ENCODE measurements around the gene KAT7.

The KAT7 gene

DNA sequence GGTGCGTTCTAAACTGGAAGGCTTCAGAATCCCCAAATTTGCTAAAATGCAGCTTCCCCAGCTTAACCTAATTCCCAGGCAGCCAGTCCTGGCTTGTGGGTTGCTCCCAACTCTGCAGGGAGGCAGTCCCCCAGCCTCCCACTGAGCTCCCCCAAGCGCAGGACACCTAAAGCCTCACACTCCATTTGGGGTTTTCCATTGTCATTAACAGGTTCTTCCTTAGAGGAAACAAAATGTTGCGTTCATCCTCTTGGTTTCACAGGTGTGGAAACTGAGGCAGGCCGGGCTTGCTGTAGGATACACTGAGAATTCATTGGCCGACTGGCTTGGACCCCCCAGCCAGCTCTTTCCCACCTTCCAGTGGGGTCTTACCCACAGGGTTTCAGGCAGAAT, 61.7 kb downstream of the KAT7 start:
- Histone ChIP-seq H3K9me3 (ENCODE audit: control insufficient read depth, insufficient read depth, low read length) (no peaks in the 10 kb centered on the region), H3K4me1 (ENCODE audit: insufficient read depth, low read length) (peaks cover 11% of the 10 kb centered on the region), H3K9ac (ENCODE audit: low read depth, low read length) (peak overlapping the region; percentile 61; the same call in 1 of the 2 replicates), H3K36me3 (ENCODE audit: insufficient read depth, low read length) (0 out of 2 replicates have a peak, but pooled peaks cover 3% of the 10 kb centered on the region)

DNA sequence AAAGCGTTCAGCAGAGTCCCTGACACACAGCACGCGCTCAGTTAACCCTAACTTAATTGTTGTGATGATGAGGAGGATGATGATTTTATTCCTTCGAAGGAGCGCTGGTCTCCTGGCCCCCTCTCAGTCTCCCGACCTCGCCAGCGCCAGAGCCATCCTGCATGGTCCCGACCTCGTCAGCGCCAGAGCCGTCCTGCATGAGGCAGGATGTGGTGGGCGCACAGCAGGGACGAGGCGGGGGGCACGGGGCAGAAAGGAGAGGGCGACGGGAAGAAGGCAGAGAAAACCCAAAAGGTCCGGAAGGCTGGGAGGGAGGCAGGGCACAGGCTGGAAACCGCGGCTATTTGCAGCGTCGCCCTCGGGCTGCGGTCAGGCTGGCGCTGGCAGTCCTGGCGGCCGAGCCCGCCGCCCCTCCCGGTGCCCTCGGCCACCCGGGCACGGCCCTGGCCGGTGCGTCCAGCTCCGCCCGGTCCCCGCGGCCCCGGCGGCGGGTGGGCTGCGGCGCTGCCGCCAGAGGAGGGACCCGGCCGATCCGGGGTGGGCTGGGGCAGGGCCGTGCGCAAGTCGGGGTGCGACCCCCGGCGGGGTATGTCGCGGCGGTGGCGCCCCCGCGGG, 62.4 kb downstream of the KAT7 start:
- 0 out of 2 replicates have a peak, but pooled peaks cover 3% of the 10 kb centered on the region for H3K36me3 ChIP-seq (ENCODE audit: insufficient read depth, low read length)
- peak overlapping the region; percentile 61 for H3K9ac ChIP-seq (ENCODE audit: low read depth, low read length)
- H3K4me1 ChIP-seq (ENCODE audit: insufficient read depth, low read length): peaks cover 11% of the 10 kb centered on the region

DNA sequence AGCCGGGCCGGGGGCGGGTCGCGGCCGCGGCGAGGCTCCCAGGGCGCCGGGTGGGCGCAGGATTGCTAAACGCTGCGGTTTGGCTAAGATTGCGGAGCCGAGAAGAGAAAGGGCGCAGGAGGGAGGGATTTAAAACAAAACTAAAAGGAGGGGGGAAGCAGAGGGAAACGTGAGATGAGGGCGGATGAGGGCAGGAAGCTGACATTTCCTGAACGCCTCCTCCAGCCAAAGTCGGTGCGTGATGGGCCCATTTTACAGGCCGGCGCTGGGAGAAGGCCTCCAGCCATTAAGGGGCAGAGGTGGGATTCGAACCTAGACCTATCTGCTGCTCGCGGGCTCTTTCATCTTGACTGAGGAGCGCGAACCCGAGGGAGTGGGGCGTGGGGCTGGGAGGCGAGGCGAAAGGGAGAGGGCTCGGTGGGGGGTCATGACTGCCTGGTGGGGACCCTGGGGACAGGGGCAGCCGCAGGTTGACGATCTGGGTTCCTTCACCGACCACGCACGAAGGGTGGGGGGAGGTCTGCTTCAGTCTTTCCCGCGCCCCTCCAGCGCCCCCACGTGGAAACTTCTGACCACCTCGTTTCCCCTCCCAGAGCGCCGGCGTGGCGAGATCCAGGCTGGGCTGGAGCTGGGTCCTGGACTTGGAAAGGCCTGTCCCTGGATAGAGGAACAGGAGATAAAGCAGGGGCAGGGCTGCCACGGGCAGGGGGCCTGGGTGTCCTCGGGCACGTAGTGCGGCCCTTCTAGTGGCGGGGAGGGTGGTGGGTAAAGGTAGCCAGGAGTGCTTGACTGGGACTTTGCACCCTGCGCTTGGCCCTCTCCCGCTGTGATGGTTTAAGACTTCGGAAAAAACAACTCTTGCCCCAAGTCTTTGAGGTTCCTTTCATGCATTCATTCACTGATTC, 63.2 kb downstream of the KAT7 start:
- peak overlapping the region; percentile 61 for H3K9ac ChIP-seq (ENCODE audit: low read depth, low read length)

More for the DNA sequence above, 62.4 kb downstream of the KAT7 start:
- no peaks in the 10 kb centered on the region for H3K9me3 ChIP-seq (ENCODE audit: control insufficient read depth, insufficient read depth, low read length)

DNA sequence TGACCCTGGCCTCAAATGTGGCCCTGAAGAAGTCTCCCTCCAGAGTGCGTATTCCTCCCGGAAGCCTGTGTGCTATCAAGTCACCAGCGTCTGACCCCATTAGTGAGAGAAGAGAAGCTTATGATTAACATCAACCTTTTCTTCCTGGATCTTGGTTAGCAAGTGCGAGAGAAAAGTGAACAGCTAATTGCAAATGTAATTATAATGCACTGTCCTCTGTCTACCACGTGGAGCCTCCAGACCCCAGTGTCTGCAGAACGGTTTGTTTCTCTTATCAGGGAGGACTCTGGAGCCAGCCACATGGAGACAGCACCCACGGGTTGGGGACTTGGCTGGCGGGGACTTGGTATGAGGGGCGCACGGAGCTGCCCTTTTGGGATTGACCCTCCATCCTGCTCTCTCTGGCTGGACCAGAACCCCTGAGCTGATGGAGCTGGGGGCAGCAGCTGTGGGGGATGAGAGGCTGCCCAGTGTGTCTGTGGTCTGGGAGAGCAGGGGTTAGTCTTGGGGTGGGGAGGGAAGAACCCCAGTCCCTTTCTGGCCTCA, 65.1 kb downstream of the KAT7 start:
- Histone ChIP-seq H3K9me3 (ENCODE audit: control insufficient read depth, insufficient read depth, low read length) (no peaks in the 10 kb centered on the region), H3K9ac (ENCODE audit: low read depth, low read length) (no peak overlapping the region)

More for the DNA sequence above, 63.2 kb downstream of the KAT7 start:
- Histone ChIP-seq H3K9me3 (ENCODE audit: control insufficient read depth, insufficient read depth, low read length) (no peaks in the 10 kb centered on the region), H3K4me1 (ENCODE audit: insufficient read depth, low read length) (peaks cover 11% of the 10 kb centered on the region), H3K36me3 (ENCODE audit: insufficient read depth, low read length) (0 out of 2 replicates have a peak, but pooled peaks cover 3% of the 10 kb centered on the region)

DNA sequence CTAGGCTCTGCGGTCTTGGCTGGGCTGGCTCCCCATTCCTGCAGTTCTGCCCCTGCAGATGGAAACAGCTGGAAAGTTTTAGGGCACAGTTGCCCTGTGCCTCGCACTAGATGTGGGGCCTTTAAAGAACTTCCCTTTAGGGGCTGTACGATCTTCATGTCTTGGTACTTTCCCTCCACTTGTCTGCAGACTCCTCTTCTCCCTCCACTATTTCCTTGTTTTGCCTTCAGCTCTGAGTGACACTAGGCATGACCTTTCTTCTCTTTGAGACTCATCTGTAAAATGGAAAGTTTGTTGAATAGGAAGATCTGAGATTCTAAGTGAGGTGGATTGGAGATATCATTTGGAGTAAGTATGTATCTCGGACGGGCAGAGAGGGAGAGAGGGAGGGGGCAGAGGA, 65.6 kb downstream of the KAT7 start:
- Histone ChIP-seq H3K9me3 (ENCODE audit: control insufficient read depth, insufficient read depth, low read length) (no peaks in the 10 kb centered on the region), H3K4me1 (ENCODE audit: insufficient read depth, low read length) (peaks cover 11% of the 10 kb centered on the region), H3K36me3 (ENCODE audit: insufficient read depth, low read length) (no peaks in the 10 kb centered on the region), H3K9ac (ENCODE audit: low read depth, low read length) (no peak overlapping the region)

More for the DNA sequence above, 65.1 kb downstream of the KAT7 start:
- H3K4me1 ChIP-seq (ENCODE audit: insufficient read depth, low read length): peaks cover 11% of the 10 kb centered on the region
- no peaks in the 10 kb centered on the region for H3K36me3 ChIP-seq (ENCODE audit: insufficient read depth, low read length)

DNA sequence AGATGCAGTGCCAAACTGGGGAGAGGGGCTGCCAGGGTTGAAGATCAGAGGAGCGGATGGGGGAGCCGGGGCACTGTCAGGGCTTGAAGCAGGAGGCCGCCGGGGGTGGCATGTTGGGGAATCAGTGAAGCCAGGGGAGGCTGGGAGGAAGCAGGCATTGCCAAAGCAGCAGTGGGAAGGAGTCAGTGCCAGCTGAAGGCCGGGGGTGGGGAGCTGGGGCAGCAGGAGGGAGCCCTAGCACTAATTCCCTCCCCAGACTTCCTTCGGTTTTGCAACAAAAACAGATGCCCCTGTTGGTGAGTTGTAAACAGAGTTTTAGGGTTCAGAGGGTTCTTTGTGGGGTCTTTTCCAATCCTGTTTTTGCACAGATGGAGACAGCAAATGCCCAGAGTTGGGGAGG, 70.3 kb downstream of the KAT7 start:
- Histone ChIP-seq H3K4me1 (ENCODE audit: insufficient read depth, low read length) (peaks cover 5% of the 10 kb centered on the region; the same call in 1 of the 2 replicates), H3K9me3 (ENCODE audit: control insufficient read depth, insufficient read depth, low read length) (no peaks in the 10 kb centered on the region), H3K9ac (ENCODE audit: low read depth, low read length) (no peak overlapping the region), H3K36me3 (ENCODE audit: insufficient read depth, low read length) (no peaks in the 10 kb centered on the region)

DNA sequence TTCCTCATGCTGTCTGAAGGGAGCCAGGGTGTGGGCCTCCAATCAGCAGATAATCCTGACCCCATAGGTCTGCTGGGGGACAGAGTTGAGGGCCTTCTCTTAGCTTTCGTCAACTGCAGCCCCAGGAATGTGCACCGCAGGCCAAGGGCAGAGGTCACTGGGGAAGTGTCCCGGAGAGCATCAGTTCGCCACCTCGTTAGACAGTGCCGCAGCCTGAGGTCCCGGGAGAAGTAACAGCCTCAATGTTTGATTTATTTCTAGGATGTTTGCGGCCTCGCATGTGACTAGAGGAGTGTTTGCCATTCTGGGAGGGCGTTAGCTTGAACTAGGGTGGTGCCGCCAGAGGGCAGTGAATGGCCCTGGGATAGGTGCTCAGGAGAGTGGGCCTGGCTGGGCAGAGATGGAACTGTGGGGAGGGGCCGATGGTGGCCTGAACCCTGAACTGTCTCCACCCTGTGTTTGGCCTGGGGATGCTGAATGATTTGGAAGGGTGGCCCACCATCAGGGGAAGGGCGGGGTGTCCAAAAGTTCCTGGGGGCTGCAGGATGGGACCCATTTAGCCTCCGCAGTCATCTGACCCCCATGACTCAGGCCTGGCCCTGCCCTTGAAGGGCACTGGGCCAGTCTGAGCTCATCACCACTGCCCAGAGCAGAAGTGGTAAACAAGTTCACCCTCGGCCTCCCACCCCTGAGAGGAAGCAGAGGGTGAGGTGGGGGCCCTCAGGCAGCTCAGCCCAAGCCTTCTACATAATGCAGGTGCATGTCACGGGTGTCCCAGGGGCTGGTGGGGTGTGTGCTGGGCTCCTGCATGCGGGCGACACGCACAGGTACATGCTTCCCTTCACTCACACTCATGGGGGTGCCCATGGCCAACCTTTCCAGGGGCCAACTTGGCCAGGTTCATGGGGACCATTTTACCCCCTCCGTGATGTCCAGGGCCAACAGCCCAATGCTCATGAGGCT, 71.8 kb downstream of the KAT7 start:
- Histone ChIP-seq H3K36me3 (ENCODE audit: insufficient read depth, low read length) (no peaks in the 10 kb centered on the region), H3K9ac (ENCODE audit: low read depth, low read length) (no peak overlapping the region), H3K4me1 (ENCODE audit: insufficient read depth, low read length) (peaks cover 12% of the 10 kb centered on the region), H3K9me3 (ENCODE audit: control insufficient read depth, insufficient read depth, low read length) (no peaks in the 10 kb centered on the region)

- H3K9ac ChIP-seq (ENCODE audit: low read depth, low read length): peak overlapping the region; percentile 38; the same call in 1 of the 2 replicates
- H3K36me3 ChIP-seq (ENCODE audit: insufficient read depth, low read length): no peaks in the 10 kb centered on the region
- peaks cover 20% of the 10 kb centered on the region for H3K4me1 ChIP-seq (ENCODE audit: insufficient read depth, low read length)
- H3K9me3 ChIP-seq (ENCODE audit: control insufficient read depth, insufficient read depth, low read length): no peaks in the 10 kb centered on the region
Measured at GRCh38 chr17:49861150-49861884, 72.8 kb downstream of the KAT7 start.

- H3K9ac ChIP-seq (ENCODE audit: low read depth, low read length): no peak overlapping the region
Measured at GRCh38 chr17:49862781-49863331, 74.4 kb downstream of the KAT7 start.

GRCh38 chr17:49866019-49866380, 77.5 kb downstream of the KAT7 start:
- Histone ChIP-seq H3K9me3 (ENCODE audit: control insufficient read depth, insufficient read depth, low read length) (no peaks in the 10 kb centered on the region), H3K36me3 (ENCODE audit: insufficient read depth, low read length) (no peaks in the 10 kb centered on the region), H3K9ac (ENCODE audit: low read depth, low read length) (no peak overlapping the region), H3K4me1 (ENCODE audit: insufficient read depth, low read length) (peaks cover 39% of the 10 kb centered on the region)

More at GRCh38 chr17:49862781-49863331, 74.4 kb downstream of the KAT7 start:
- Histone ChIP-seq H3K4me1 (ENCODE audit: insufficient read depth, low read length) (peaks cover 27% of the 10 kb centered on the region), H3K9me3 (ENCODE audit: control insufficient read depth, insufficient read depth, low read length) (no peaks in the 10 kb centered on the region), H3K36me3 (ENCODE audit: insufficient read depth, low read length) (no peaks in the 10 kb centered on the region)

DNA sequence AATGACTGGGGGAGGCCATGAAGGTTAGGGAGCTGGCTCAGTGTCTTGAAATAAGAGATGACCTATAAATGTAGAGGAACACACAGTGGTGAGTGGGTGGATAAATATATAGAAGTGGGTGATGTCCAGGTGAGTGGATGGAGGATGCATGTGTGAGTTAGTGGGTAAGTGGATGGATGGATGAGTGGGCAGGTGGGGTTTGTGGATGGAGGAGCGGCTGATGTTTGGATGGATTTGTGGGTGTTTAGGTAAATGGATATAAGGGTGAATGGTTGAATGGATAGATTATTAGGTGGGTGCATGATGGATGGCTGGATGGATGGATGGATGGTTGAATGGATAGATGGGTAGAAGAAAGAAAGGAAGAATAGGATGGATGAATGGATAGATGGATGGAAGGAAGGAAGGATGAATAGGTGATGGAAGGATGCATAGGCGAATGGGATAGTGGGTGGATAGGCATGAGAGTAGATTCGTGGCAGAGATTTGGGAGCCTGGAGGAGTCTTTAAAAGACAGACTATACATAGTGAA, 78.5 kb downstream of the KAT7 start:
- Histone ChIP-seq H3K9ac (ENCODE audit: low read depth, low read length) (no peak overlapping the region), H3K4me1 (ENCODE audit: insufficient read depth, low read length) (peaks cover 43% of the 10 kb centered on the region), H3K36me3 (ENCODE audit: insufficient read depth, low read length) (no peaks in the 10 kb centered on the region), H3K9me3 (ENCODE audit: control insufficient read depth, insufficient read depth, low read length) (no peaks in the 10 kb centered on the region)

DNA sequence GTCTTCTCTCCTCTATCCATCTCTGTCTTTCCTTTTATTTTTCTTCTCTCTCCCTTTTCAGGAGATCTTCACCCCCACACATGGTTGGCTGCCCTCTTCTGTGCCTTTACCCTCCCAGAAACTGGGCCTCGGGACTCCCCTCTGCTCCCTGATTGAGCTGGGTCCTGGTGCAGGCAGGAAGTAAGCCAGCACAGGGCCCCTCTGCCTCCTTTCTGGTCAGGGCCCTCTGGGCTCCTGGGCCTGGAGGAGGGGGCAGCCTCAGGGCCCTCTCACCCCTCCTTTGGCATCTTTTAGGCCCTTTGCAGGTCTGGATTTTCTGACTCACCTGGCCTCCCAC, 80.5 kb downstream of the KAT7 start:
- no peaks in the 10 kb centered on the region for H3K9me3 ChIP-seq (ENCODE audit: control insufficient read depth, insufficient read depth, low read length)

GRCh38 chr17:49870298-49870697, 81.8 kb downstream of the KAT7 start:
- Histone ChIP-seq H3K9me3 (ENCODE audit: control insufficient read depth, insufficient read depth, low read length) (no peaks in the 10 kb centered on the region), H3K36me3 (ENCODE audit: insufficient read depth, low read length) (no peaks in the 10 kb centered on the region), H3K9ac (ENCODE audit: low read depth, low read length) (no peak overlapping the region), H3K4me1 (ENCODE audit: insufficient read depth, low read length) (peaks cover 46% of the 10 kb centered on the region)

More for the DNA sequence above, 80.5 kb downstream of the KAT7 start:
- Histone ChIP-seq H3K9ac (ENCODE audit: low read depth, low read length) (no peak overlapping the region), H3K4me1 (ENCODE audit: insufficient read depth, low read length) (peaks cover 48% of the 10 kb centered on the region), H3K36me3 (ENCODE audit: insufficient read depth, low read length) (no peaks in the 10 kb centered on the region)

All from ES-I3 (cell line).